NCI-H146 treated with DMSO at 0.1 percent for 48 hours (cell line): ENCODE measurements around the gene COA7.
A peak's percentile ranks its signal among the peaks of the same experiment; 100 is the strongest.
"Not testable (repeated sequence)": the region's sequence is repeated elsewhere in the genome, so short reads cannot be mapped to it uniquely, and the experiment has no call there.

Experiments
- DNase-seq: peaks from one replicate; lab custom pipeline; 2025; ENCODE audit not compliant: unreplicated experiment; lab: John Stamatoyannopoulos, UW

Gene COA7

DNA sequence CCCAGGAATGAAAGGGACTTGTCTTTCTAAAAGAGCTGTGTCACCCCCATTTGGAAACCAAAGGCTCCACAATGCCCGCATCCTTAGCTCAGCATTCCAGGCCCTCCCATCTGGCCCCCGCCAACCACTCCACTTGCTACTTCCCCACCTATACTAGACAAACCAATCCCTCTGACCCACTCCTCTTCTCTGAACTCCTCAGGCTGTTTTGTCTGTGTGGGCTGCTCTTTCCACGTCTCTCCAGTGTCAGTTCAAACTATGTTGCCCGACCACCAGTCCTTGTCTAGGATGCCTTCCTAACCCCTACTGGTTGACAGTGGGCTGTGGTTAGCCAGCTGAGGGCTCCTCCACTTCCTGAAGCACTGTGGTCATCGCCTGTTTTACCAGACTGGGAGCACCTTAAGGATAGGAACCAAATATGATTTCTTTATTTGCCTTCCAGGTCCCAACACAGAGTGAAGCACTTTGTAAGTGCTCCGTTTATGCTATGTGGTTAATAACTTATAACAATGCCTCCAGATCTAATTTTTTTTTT, 8.1 kb upstream of the COA7 start:
- DNase-seq: no peak

DNA sequence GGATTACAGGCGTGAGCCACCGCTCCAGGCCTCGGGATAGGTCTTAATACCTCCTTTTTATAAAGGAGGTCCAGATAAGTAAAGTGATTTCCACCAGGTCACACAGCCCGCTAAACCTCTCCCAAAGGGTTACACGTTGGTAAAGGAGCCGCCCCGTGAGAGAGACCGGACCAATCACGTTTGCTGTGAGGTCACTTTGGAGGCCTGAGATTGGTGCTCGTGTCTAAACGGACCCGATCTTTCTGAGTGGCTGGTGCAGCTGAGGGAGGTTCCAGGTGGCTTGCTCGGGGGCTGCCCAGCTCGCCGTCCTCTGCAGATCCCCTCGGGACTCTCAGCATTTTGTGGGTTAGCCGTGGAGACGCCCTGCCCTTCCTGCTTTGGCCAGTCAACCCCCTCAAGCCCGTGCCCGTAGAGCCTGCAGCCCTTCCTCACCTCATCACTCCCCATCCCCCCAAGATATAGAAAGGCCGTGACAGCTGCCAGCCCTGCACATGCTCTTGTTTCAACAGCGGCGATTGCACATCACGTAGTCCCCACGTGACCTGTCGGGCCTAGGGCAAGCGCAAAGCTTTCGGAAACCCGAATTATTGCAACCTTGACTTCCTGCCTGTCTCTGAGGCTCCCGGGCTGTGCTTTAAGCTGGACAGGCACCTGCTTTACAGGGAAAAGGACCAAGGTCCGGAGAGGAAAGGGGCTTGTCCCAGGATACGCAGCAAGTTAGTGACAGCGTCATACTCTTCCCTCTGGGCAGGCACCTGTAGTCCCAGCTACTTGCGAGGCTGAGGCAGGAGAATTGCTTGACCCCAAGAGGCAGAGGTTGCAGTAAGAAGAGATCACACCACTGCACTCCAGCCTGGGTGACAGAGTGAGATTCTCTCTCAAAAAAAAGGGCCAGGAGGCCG, 5.0 kb upstream of the COA7 start:
- no peak for DNase-seq

DNA sequence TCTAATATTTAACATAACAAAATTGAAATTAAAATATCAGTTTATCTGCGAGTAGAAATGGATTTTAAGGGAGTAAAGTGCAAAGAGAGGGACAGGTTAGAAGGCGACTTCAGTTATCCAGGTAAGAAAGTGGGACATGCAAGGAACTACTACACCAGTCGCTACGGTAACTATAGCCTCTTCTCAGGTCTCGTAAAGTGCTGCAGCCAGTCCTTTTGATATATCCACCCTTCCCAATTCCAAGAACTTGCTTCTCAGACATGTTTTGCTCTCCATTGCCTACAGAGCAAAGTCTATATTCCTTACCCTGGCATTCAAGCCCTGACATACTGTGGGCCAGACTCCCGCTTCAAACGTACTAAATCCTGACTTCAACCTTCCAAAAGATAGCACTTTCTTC, 2.5 kb downstream of the COA7 start:
- no peak for DNase-seq

DNA sequence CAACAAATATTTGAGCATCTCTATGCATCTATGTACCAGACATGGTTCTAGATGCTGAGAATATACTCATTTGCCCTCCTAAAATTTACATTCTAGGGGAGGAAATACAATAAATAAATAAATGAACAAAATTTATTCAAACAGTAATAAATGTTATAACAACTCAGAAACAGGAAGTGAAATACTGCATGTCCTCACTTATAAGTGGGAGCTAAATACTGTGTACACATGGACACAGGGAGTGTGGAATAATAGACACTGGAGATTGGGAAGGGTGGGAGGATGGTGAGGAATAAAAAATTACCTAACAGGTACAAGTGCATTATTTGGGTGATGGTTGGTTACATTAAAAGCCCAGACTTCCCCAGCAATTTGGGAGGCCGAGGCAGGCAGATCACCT, 4.3 kb downstream of the COA7 start:
- no peak for DNase-seq

DNA sequence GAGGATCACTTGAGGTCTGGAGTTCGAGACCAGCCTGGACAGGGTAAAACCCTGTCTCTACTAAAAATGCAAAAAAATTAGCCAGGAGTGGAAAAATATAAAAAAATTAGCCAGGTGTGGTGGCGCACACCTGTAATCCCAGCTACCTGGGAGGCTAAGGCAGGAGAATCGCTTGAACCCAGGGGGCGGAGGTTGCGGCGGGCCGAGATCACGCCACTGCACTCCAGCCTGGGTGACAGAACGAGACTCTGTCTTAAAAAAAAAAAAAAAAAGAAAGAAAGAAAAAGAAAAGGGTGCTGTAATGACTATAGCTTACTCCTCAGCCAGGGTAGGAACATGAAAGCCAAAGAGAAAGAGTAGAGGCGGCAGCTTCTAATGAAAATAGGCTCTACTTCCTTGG, 4.8 kb downstream of the COA7 start:
- DNase-seq: not testable (repeated sequence)

DNA sequence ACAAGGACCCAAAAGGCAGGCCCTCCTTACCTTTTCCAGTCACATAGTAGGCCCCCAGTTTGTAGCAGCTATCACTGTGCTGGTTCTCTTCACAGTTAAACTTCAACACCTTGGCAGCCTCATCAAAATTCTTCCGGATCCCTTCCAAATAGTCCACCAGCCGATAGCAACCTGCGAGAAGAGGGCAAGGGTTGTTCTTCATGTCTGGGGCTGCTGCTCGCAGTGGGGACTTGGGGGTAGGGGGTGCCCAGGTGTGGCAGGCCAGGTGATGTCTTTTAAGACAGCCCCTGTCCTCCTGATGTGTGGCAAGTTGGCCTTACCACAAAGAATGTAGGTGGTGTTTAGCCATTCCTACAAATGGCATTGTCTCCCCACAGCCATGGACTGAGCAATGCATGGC, 5.5 kb downstream of the COA7 start:
- DNase-seq: no peak

DNA sequence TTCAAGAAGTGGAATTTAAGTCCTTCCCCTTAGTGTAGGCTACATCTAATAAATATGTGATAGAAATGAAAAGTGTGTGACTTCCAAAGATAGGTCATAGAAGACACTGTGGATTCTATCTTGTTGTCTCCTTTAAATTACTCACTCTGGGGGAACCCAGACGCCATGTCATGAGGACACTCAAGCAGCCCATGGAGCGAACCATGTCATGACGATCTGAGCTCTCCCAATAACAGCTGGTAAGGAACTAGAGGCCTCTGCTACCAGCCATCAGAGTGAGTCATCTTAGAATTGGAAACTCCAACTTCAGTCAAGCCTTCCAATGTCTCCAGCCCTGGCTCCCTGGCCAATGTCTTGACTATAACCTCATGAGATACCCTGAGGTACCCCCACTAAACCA, 6.3 kb downstream of the COA7 start:
- no peak for DNase-seq

DNA sequence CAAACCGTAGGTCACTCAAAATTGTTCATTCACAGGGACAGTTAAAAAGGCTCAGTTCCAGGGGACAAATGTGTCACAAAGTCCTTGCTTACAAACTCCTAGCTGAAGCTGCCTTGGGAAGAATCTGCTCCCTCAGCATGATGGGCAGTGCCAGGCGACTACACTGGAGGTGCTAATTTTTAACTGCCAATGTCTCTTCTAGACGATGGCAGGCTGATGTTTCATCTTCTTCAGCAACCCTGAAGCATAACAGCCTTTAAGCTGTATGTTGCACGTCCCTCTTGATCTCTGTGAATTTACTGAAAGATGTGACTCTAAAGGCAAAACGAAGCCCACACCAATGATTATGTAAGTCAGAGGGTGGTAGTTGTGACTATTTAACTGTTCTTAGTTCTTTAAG, 11.3 kb downstream of the COA7 start:
- DNase-seq: no peak

DNA sequence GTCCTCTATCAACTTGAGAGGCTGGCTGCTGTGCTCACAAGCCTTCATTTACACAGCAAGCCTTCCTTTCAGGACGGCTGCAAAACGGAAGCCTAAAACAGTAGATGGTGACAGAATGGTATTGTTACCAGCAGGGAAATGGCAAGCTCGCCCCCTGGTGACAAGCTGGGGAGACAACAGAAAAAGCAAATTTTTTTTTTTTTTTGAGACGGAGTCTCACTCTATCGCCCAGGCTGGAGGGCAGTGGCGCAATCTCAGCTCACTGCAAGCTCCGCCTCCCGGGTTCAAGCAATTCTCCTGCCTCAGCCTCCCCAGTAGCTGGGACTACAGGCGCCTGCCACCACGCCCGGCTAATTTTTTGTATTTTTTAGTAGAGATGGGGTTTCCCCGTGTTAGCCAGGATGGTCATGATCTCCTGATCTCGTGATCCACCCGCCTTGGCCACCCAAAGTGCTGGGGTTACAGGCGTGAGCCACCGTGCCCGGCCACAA, 11.8 kb downstream of the COA7 start:
- DNase-seq: peak; percentile 54

DNA sequence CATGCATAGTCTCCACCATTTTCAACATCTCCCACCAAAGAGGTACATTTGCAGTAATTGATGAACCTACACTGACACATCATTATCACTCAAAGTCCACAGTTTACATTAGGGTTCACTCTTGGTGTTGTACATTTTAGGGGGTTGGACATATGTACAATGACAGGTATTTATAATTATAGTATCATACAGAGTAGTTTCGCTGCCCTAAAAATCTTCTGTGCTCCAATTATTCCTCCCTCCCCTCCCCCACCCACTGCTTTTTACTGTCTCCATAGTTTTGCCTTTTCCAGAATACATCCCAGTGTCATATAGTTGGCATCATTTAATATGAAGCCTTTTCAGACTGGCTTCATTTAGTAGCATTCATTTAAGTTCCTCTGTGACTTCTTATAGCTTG, 13.6 kb downstream of the COA7 start:
- no peak for DNase-seq

DNA sequence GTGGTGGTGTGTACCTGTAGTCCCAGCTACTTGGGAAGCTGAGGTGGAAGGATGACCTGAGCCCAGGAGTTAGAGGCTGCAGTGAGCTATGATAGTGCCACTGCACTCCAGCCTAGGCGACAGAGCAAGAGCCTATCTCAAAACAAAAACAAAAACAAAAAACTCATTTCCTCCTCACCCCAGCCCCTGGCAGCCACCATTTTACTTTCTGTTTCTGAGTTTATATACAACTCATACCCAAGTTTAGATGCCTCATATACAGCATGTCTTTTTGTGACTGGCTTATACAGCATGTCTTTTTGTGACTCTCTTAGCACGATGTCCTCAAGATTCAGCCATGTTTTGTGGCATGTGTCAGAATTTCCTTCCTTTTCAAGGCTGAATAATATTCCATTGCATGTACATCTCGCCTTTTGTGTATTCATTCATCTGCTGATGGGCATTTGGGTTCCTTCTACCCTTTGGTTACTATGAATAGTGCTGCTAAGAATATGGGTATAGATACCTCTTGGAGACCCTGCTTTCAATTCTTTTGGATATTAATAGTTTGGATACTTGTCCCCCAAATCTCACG, 14.7 kb downstream of the COA7 start:
- no peak for DNase-seq

DNA sequence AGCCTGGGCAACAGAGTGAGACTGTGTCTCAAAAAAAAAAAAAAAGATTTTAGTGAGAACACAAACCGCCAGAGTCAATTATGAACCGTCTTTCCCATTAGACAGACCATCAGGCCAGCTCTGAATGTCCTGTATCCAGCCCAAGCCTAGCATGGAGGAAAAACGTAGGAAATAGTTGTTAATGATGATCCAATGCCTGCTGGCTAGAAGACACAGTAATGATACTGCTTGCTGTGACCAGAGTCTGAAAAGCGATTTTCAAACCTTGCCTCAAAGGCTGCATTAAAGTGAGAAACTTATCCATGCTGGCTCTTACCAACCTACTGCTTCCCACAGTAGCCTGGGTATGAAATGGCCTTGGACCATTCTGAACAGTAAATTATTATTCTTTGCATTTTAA, 17.0 kb downstream of the COA7 start:
- no peak for DNase-seq

DNA sequence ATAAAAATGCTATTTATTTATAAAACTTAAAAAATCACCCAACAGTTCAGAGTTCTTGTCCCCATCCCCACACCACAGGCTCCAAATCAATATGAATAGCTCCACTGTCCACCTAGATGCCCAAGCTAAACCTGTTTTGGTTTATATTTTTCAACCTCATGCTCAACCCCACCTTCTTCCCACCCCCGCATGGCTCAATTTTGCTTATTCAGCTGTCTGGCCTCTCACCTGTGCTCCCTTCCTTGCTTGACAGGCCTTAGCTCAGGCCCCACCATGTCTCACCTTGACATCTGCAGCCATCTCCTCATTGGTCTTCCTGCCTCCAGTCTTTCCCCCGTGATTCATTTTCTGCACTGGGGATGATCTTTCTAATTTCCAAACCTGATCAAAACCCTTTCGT, 17.8 kb downstream of the COA7 start:
- DNase-seq: no peak

DNA sequence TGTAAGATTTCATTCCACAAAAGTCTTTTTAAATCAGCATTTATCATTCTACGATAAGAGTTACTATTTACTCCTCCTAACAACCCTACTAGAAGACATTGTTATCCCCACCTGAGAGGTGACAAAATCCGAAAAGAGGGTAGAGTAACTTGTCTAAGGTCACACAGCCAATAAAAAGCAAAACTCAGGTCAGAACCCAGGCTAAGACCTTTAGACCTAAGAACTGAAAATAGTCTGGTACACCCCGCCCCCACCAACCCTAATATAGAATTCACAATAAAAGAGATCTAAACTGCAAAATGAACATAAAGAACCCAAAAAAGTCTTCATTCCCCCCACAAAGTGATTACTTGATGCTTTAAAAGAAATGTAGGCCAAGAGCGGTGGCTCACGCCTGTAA, 18.6 kb downstream of the COA7 start:
- DNase-seq: no peak

DNA sequence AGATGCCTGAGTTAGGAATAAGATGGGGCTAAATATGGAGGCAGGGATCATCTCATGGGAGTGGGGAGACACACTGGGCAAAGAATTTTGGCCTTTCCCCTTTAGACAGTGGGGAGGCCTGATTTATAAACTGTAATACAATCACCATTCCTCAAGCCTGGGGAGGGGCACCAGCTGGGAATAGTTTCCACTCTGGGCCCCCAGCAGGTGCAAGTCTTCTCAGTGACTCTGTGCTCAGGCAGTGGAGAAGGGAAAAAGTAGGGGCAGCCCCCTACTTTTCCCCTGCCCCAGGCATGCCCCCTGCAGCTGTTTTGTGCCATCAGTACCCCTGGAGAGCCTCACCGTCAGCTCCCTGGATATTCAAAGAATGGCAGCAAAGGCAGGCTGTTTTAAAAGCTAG, 19.1 kb downstream of the COA7 start:
- no peak for DNase-seq

DNA sequence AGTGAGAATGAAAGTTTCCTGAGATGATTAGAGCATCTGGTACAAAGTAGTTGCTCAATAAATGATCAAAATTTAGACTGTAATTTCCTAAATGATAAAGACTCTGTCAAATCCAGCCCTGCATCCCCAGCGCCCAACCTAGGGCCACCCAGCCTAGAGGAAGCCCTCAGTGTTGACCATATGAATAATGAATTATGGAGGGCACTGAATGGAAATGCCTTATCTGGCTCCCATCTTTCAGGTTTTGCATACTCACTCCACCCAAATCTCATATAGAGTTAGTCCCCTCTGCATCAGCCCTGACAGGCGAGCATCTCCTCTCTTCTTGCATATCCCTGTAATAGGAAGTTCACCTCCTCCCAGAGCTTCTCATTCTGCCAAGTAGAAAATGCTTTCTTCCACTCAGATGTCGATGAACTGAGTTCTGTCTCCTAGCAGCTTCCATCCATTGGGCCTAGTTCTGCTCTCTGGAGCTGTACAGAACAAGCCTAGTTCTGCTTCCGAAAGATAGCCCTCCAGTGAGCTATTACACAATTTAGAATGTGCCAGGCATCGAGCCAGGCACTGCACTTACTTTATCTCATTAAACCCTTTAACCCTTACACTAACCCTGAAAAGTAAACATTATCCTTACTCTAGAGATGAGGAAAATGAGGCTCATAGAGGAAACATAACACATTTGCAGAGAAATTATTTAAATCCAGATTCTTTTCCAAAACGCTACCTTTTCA, 20.9 kb downstream of the COA7 start:
- DNase-seq: no peak

DNA sequence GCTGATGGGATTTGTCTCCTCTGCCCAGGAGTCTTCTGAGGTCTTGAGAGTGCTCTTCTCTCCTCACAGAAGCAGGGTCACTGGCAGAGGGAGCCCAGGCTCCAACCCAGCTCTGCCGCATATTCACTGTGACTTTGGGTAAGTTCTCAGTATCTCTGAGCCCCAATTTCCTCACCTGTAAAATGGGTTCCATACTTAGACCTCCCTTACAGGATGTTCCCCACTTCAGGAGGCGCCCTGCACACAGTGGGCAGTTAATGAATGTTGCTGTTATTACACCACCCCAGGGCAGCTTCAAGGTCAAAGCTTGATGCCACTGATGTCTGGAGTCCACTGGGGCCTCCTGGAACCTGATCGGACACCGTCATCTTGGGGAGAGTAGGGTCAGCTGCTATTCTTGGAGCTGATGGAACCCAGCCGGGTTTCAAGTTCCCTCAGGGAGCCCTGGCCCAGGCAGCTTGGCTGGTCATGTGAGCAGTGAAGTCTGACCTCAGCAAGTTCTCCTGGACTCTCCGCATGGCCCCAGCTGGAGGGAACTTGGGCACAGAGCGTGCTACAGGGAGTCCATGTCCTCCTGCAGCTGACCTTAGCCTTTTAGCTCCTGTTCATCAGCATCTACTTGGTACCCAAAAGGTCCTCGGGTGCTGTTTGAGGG, 21.8 kb downstream of the COA7 start:
- DNase-seq: no peak

DNA sequence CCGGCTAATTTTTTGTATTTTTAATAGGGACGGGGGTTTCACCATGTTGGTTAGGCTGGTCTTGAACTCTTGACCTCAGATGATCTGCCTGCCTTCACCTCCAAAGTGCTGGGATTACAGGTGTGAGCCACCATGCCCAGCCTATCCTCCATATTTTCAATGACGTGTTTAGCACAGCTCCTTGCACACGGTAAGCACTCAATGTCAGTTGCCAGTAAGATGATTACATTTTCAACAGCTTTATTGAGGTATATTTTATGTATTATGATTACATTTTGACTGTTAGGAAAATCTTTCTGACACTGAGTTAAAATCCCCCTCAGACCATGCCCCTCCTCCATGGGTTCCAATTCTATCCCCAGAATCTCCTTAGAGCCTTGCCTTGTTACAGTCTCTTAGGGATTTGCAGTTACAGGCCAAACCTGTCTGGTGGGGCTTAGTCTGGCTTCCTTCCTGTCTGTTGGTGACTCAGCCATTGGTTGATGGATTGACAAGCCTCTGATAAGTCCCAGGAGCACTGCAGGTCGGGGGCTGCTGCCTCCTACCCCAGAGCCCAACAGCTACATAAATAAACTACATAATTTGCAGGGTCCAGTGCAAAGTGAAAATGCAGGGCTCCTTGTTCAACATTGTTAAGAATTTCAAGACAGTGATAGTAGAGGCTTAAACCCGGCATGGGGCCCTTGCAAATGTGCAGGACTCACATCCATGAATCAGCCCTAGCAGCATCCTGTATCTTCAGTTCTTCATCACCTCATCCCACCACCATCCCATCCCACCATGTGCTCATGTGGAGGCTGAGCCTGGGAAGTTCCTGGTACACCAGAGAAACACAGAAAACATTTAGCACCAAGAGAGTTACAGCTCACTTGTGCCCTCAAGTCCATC, 23.4 kb downstream of the COA7 start:
- DNase-seq: no peak

DNA sequence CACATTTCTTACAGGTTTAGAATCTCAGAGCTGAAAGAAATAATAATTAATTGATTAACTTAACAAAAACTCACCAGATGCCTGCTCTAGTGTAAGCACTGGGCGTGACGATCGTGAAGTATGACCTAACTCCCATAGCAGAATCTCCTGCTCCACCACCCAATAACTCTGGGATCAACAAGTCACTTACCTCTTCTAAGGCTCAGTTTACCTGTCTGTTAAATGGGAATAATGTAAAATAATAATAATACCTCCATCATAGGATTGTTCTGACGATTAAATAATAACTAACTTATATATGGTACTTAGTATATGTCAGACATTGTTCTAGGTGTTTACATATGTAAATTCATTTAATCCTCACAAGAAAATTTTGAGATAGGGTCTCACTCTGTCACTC, 24.6 kb downstream of the COA7 start:
- DNase-seq: no peak

DNA sequence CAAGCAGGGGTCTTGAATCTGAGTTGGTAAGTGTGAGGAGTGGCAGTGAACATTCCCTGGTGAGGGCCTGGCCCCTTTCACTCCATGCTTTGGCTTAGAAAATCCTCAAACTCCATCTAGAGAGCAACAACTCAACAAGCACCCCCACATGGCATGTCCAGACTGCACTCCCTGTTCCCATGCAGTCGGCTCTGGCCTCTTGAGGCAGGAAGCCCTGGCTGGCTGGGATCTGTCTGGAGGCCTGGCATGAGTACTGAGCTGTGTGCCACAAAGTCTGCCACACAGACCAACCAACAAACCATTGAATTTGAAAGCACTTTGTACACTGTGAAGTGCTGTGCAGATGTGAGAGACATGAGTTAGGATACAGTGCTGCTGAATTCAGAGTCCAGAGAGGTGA, 25.2 kb downstream of the COA7 start:
- no peak for DNase-seq
